ENCODE results near the gene LBHD2.
A peak's percentile ranks its signal among the peaks of the same experiment; 100 is the strongest.

The LBHD2 gene

GRCh38 chr14:103070263-103070885 is 13.6 kb upstream of the LBHD2 start:
- DNase-seq, result no peak

GRCh38 chr14:103070971-103071542 is 13.0 kb upstream of the LBHD2 start:
- DNase-seq, result no peak

GRCh38 chr14:103071544-103072251 is 12.3 kb upstream of the LBHD2 start:
- no peak for DNase-seq

GRCh38 chr14:103072595-103073366 is 11.2 kb upstream of the LBHD2 start:
- DNase-seq, result no peak

- no peak for DNase-seq
These were observed 10.6 kb upstream of the LBHD2 start for GRCh38 chr14:103073367-103073875.

GRCh38 chr14:103073876-103074728 is 9.9 kb upstream of the LBHD2 start:
- DNase-seq, result no peak

GRCh38 chr14:103074729-103075367 is 9.2 kb upstream of the LBHD2 start:
- DNase-seq, result no peak

- peak; percentile 29 to 63 for DNase-seq
These were observed 5.6 kb upstream of the LBHD2 start for GRCh38 chr14:103078420-103078749.

- DNase-seq, result no peak
These were observed 5.0 kb upstream of the LBHD2 start for GRCh38 chr14:103078860-103079587.

- DNase-seq, result no peak
These were observed 2.1 kb upstream of the LBHD2 start for GRCh38 chr14:103081951-103082350.

- DNase-seq, result no peak
These were observed 1.4 kb downstream of the LBHD2 start for GRCh38 chr14:103085106-103086091.

GRCh38 chr14:103086771-103087342 is 2.8 kb downstream of the LBHD2 start:
- no peak for DNase-seq

GRCh38 chr14:103087343-103087835 is 3.4 kb downstream of the LBHD2 start:
- no peak for DNase-seq

- DNase-seq, result no peak
These were observed 4.9 kb downstream of the LBHD2 start for GRCh38 chr14:103088921-103089320.

- no peak for DNase-seq
These were observed 5.7 kb downstream of the LBHD2 start for GRCh38 chr14:103089386-103090335.

- no peak for DNase-seq
These were observed 6.5 kb downstream of the LBHD2 start for GRCh38 chr14:103090481-103091020.

- DNase-seq, result peak; percentile 20 to 41
These were observed 7.3 kb downstream of the LBHD2 start for GRCh38 chr14:103091041-103091882.

Measured in bone marrow (tissue), 2 donors.